Measurements from ENCODE around the gene DNAJB1. TPM values are rescaled to one million over a fixed set of nuclear protein-coding genes. Genes with fewer than 3 reads are reported as not detected.
A peak's percentile ranks its signal among the peaks of the same experiment; 100 is the strongest.
"Not testable (repeated sequence)": the region's sequence is repeated elsewhere in the genome, so short reads cannot be mapped to it uniquely, and the experiment has no call there.

The DNAJB1 gene
- total RNA-seq, 1 experiment from 2014 or later, result 164 TPM

GRCh38 chr19:14556662-14557188 lies 38.5 kb upstream of the DNAJB1 start:
- Histone ChIP-seq H3K4me3 (no peak overlapping the region), H3K9me3 (no peaks in the 10 kb centered on the region), H3K27me3 (no peaks in the 10 kb centered on the region), H3K36me3 (peaks cover 7% of the 10 kb centered on the region)
- peak; percentile 83 for DNase-seq

DNA sequence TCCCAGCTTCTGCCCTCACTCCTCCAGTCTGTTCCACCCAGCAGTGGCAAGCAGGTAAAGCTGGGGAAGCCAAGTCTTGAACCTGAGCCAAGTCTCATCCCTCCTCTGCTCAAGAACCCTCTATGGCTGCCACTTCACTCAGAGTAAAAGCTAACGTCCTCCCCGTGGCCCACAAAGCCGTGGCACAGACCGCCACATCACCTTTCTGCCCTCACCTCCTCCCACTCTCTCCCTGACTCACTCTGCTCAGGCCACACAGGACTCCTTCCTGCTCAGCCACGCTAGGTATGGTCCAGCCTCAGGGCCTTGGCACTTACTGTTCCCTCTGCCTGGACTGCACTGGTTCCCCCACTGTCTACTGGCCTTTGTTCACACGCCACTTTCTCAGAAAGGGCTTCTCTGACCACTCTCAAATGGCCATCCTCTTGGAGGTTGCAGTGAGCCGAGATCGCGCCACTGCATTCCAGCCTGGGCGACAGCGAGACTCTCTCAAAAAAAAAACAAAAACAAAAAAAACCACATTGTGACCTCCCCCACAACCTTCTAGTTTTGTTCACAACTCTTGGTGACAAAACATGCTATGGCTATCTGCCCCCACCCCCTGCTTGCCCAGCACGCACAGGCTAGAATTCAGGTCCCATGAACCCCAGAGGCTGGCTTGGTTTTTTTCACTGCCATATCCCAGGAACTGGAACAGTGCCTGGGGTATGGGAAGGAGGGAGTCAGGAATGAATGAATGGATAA lies 37.9 kb upstream of the DNAJB1 start:
- no peak for DNase-seq

DNA sequence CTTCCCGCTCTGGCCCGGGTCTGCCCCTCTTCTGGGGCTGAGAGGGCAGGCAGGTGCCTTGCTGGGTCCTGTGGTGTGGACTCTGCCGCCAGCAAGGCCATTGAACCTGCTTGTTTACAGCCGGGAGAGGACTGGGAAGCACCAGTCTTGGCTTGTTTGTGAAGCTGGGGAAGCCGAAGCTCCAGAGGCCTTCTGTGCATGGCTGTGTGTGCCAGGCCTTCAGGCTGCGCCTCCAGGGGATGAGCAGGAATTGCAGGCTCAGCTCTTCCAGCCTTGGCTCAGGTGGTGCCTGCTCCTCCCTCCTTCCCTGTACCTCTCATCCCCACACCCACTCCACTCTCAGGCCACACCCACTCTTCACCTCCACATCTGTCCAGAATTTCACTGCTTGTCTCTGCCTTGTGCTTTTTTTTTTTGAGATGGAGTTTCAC lies 36.2 kb upstream of the DNAJB1 start:
- Histone ChIP-seq H3K4me3 (no peak overlapping the region), H3K27me3 (no peaks in the 10 kb centered on the region), H3K36me3 (peaks cover 8% of the 10 kb centered on the region), H3K9me3 (no peaks in the 10 kb centered on the region)
- DNase-seq, result no peak

More for the DNA sequence above, 37.9 kb upstream of the DNAJB1 start:
- peaks cover 7% of the 10 kb centered on the region for H3K36me3 ChIP-seq
- no peaks in the 10 kb centered on the region for H3K27me3 ChIP-seq
- H3K4me3 ChIP-seq, result no peak overlapping the region
- no peaks in the 10 kb centered on the region for H3K9me3 ChIP-seq

DNA sequence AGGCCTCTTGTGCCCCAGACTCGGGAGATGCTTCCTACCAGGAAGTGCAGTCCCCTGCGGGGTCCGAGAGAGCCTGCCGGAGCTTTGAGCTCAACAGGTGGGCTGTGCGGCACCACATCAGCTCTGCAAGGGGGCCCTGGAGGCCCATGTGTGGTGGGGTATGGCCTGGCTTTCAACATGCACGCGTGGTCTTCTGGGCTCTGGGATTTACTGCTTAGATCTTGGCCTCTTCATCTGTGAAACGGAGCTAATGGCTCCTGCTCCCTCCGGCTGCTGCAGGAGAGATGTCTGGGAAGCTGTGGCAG lies 35.7 kb upstream of the DNAJB1 start:
- H3K9me3 ChIP-seq, result no peaks in the 10 kb centered on the region

DNA sequence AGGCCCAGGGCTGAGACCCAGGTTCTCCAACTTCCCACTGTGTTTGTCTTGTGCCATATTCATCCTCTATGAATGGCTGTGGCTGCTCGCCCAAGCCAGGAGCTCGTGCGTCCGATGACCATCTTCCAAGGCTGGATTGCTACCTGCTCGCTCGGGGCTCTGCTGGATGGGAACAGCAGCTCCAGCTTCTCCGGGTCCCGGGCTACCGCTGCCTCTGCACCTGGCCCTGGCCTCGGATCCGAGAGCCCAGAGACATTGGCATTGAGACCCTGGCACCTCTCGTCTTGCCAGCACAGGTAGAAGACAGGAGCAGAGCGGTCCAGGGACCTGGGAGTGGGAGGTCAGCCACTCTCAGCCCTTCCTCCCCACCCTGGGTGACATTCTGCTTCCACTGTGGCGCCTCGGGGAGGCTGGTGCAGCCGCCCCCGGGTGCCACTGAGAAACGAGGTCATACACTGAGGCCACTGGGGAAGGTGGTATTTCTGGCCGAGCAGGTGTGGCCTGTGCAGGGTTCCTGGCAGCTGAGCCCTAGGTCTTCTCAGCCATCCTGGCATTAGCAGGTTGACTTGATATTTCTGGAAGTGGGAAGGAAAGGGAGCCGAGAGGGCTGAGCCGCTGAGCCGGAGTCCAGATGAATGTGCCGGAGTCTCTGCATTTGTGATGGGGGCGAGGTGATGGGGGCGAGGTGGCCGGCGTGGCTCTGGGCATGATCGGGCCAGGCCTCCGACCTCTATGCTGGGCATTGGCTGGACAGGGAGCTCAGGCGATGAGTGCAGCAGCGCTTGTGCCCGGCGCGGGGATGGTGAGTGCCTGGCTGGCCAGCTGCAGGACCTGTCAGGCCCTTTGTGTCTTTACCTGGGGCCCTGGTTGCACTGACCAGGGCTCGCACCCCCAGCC lies 35.1 kb upstream of the DNAJB1 start:
- H3K36me3 ChIP-seq, result peaks cover 15% of the 10 kb centered on the region
- DNase-seq, result no peak
- no peak overlapping the region for H3K4me3 ChIP-seq
- no peaks in the 10 kb centered on the region for H3K9me3 ChIP-seq
- H3K27me3 ChIP-seq, result no peaks in the 10 kb centered on the region

More for the DNA sequence above, 35.7 kb upstream of the DNAJB1 start:
- no peak for DNase-seq
- H3K36me3 ChIP-seq, result peaks cover 9% of the 10 kb centered on the region
- H3K4me3 ChIP-seq, result no peak overlapping the region
- H3K27me3 ChIP-seq, result no peaks in the 10 kb centered on the region

DNA sequence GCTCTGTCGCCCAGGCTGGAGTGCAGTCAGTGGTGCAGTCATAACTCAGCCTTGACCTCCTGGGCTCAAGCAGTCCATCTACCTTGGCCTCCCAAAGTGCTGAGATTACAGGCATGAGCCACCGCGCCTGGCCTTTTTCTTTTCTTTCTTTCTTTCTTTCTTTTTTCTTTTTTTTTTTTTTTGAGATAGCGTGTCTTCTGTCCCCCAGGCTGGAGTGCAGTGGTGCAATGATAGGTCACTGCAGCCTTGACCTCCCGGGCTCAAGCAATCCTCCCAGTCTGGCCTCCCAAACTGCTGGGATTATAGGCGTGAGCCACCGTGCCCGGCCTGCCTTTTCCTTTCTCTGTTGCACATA lies 33.8 kb upstream of the DNAJB1 start:
- DNase-seq, result not testable (repeated sequence)

DNA sequence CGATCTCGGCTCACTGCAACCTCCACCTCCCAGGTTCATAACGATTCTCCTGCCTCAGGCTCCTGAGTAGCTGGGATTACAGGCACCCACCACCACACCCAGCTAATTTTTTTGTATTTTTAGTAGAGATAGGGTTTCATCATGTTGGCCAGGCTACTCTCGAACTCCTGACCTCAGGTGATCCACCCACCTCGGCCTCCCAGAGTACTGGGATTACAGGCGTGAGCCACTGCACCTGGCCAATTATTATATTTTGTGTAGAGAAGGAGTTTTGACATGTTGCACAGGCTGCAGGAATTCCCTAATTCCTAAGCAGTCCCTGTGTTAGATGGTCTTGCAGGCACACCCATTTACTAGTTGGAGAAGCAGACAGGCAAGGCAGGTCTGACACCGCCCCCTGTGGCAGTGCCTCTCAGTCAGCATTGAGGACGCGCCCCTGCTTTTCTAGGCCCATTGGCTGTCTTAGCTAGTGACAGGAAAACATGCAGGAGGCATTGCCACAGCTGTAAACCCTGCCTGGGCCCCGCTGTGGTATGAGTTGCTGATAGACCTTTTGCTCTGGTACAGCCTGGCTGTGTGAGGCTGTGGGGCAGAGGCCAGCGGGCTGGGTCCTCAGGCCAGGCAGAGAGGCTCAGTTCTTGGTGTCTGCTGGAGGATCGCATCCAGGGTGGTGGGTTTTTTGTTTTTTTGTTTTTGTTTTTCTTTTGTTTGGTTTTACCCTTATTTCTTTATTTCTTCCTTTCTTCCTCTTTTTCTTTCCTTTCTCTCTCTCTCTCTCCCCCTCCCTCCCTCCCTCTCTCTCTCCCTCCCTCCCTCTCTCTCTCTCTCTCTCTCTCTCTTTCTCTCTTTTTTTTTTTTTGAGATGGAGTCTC lies 33.2 kb upstream of the DNAJB1 start:
- not testable (repeated sequence) for H3K4me3 ChIP-seq, H3K9me3 ChIP-seq, H3K27me3 ChIP-seq, DNase-seq
- H3K36me3 ChIP-seq, result peaks cover 18% of the 10 kb centered on the region

More for the DNA sequence above, 33.8 kb upstream of the DNAJB1 start:
- peaks cover 13% of the 10 kb centered on the region for H3K36me3 ChIP-seq
- not testable (repeated sequence) for H3K9me3 ChIP-seq, H3K4me3 ChIP-seq, H3K27me3 ChIP-seq

DNA sequence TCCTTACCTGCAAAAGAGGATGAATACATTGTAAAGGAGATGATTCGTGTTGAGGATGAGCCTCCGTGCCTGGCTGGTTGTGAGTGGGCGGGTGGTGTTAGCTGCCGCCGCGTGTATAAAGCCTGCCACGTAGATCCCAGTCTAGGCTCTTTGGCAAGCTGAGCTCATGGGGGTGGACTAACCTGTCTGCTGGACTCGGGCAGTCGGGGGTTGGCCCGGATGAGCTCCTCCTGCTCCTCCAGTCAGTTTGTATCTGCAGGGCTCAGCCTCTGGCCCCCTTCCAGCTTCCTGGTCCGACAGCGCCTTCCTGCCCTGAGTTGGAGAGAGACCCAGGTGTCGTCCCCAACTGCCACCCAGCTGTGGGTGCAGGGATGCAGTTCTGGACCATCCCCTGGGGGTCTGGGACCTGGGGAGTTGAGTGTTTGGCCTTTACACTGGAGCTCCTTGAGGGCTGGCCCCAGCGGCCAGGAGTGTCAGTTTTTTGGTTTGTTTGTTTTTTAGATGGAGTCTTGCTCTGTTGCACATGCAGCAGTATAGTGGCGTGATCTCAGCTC lies 32.1 kb upstream of the DNAJB1 start:
- Histone ChIP-seq H3K9me3 (no peaks in the 10 kb centered on the region), H3K27me3 (no peaks in the 10 kb centered on the region), H3K36me3 (peaks cover 19% of the 10 kb centered on the region), H3K4me3 (no peak overlapping the region)
- DNase-seq, result no peak

DNA sequence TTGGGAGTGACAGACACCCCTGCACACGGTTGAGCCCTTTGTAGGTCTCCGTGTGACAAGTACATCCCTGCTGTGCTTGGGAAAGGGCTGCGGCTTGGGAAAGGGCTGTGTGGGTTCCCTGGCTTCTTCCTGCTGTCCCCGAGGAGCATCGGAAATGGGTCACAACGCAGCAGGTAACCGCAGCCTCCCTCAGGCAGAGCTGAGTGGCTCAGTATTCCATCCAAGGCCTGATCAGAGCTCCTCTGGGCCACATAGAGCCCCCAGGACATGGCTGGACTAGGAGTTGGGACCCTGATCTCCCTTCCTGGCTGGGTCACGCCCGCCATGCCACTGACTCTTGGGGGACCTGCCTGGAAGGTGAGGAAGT lies 27.5 kb upstream of the DNAJB1 start:
- Histone ChIP-seq H3K36me3 (peaks cover 19% of the 10 kb centered on the region), H3K9me3 (no peaks in the 10 kb centered on the region), H3K27me3 (no peaks in the 10 kb centered on the region), H3K4me3 (no peak overlapping the region)
- DNase-seq, result no peak

DNA sequence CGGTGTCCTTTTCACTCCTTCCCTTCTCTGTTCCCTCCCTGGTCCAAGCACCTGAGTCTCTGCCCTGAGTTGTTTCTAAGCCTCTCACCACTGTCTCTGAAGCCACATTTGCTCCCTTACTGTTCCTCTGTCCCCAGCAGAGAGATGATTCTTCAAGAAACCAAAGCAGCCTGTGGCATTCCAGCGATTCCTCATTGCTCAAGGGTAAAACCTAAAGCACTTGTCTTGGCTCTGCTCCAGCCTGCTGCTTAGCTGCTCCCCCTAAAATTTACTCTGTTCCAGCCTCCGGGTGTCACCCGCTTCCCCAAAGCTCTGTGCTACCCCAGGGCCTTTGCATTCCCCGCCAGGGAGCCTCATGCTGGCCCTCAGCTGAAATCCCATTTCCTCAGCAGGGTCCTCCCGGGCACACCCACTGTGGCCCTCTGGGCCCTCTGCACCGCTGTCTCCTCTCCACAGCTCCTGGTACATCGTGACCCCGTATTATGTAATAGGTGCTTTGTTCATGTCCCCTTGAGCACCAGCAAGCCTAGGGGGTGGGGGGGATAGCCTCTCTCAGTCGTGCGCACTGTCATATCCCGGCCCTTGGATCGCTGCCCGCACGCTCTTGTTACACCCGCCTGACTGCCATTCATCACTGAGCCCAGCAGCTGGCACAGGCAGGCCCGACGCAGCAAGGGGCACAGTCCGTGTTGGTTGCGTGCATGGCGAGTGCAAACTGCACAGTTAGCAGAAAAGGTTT lies 26.9 kb upstream of the DNAJB1 start:
- H3K4me3 ChIP-seq, result no peak overlapping the region
- no peak for DNase-seq

GRCh38 chr19:14544047-14544446 lies 25.9 kb upstream of the DNAJB1 start:
- Histone ChIP-seq H3K27me3 (no peaks in the 10 kb centered on the region), H3K9me3 (no peaks in the 10 kb centered on the region), H3K36me3 (peaks cover 15% of the 10 kb centered on the region), H3K4me3 (no peak overlapping the region)
- DNase-seq, result no peak

More for the DNA sequence above, 26.9 kb upstream of the DNAJB1 start:
- H3K9me3 ChIP-seq, result no peaks in the 10 kb centered on the region
- no peaks in the 10 kb centered on the region for H3K27me3 ChIP-seq
- H3K36me3 ChIP-seq, result peaks cover 19% of the 10 kb centered on the region

- H3K4me3 ChIP-seq, result no peak overlapping the region
- no peaks in the 10 kb centered on the region for H3K9me3 ChIP-seq
- H3K36me3 ChIP-seq, result peaks cover 6% of the 10 kb centered on the region
- H3K27me3 ChIP-seq, result no peaks in the 10 kb centered on the region
- DNase-seq, result no peak
Measured at GRCh38 chr19:14542711-14543328, 24.6 kb upstream of the DNAJB1 start.

GRCh38 chr19:14541979-14542378 lies 23.8 kb upstream of the DNAJB1 start:
- not testable (repeated sequence) for H3K4me3 ChIP-seq, H3K36me3 ChIP-seq, H3K9me3 ChIP-seq, DNase-seq, H3K27me3 ChIP-seq

DNA sequence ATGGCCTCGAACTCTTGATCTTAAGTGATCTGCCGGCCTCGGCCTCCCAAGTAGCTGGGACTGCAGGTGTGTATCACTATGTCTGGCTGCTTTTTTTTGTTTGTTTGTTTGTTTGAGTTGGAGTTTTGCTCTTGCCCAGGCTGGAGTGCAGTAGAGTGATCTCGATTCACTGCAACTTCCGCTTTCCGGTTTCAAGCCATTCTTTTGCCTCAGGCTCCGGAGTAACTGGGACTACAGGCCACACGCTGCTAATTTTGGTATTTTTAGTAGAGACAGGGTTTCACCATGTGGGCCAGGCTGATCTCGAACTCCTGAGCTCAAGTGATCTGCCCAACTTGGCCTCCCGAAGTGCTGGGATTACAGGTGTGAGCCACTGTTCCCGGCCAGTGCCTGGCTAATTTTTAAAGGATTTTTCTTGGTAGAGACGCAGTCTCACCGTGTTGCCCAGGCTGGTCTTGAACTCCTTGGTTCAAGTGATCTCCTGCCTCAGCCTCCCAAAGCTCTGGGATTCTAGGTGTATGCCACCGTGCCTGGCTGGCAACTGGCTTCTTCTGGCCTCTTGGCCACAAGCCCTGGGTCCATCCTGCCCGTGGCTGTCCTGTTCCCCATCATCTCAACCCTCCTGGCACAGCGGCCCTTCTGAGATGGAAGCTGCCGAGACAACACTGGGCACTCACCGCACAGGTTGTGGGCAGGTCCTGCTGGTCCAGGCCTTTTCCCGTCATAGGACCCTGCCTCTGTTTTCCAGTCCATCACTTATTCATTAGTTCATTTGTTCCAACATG lies 22.7 kb upstream of the DNAJB1 start:
- Histone ChIP-seq H3K27me3 (no peaks in the 10 kb centered on the region), H3K9me3 (no peaks in the 10 kb centered on the region), H3K36me3 (no peaks in the 10 kb centered on the region; the same call in none of the 2 replicates), H3K4me3 (no peak overlapping the region)
- no peak for DNase-seq
